Heart left ventricle (tissue), 16 donors: Measurements from ENCODE around the gene ABO. TPM values are rescaled to one million over a fixed set of nuclear protein-coding genes. Genes with fewer than 3 reads are reported as not detected.

Experiments
- ATAC-seq, 4 donors: fragments of 200-7000 bp; cut with Tn5 transposase; one replicate each; pipeline ENCODE4 v1.9.1; 2020 to 2022; ENCODE audit warnings: moderate library complexity in 4 of 4, mild to moderate bottlenecking in 3 of 4, moderate number of reproducible peaks in 1 of 4
- DNase-seq, 5 donors: peaks; one replicate each; pipeline ENCODE4 v3.0.0-alpha.2; 2020
- H3K27ac ChIP-seq, 12 donors: fragments of 200-600 bp; sonication (generic) in 4 of 12; one replicate each; pipeline versions ENCODE4 v1.5.0 to v1.8.0; 2016 to 2022; ENCODE audit warnings: mild to moderate bottlenecking in 2 of 12
- H3K27me3 ChIP-seq, 9 donors: fragments of 200-600 bp; sonication (generic) in 2 of 9; one replicate each; pipeline versions ENCODE4 v1.5.1 to v1.8.0; 2016 to 2022; ENCODE audit warnings: mild to moderate bottlenecking in 3 of 9
- H3K36me3 ChIP-seq, 9 donors: fragments of 200-600 bp; sonication (generic) in 2 of 9; one replicate each; pipeline versions ENCODE4 v1.5.0 to v1.8.0; 2018 to 2022; ENCODE audit warnings: mild to moderate bottlenecking in 2 of 9
- H3K4me1 ChIP-seq, 12 donors: fragments of 200-600 bp; sonication (generic) in 4 of 12; one replicate each; pipeline versions ENCODE4 v1.5.0 to v1.8.0; 2016 to 2022; ENCODE audit warnings: mild to moderate bottlenecking in 3 of 12
- H3K4me3 ChIP-seq, 12 donors: fragments of 200-600 bp; sonication (generic) in 4 of 12; one replicate each; pipeline versions ENCODE4 v1.5.0 to v1.8.0; 2017 to 2022; ENCODE audit warnings: mild to moderate bottlenecking in 9 of 12, moderate library complexity in 4 of 12
- H3K9me3 ChIP-seq, 12 donors: fragments of 200-600 bp; sonication (generic) in 4 of 12; one replicate each; pipeline versions ENCODE4 v1.5.0 to v1.8.0; 2016 to 2022; ENCODE audit warnings: mild to moderate bottlenecking in 1 of 12
- CTCF ChIP-seq, 12 donors: fragments of 200-600 bp; sonication (generic) in 4 of 12; IDR thresholded peaks; one replicate each; pipeline versions ENCODE4 v1.5.0 to v1.8.0; 2018 to 2022; ENCODE audit warnings: antibody characterized with exemption in 12 of 12, mild to moderate bottlenecking in 5 of 12
- POLR2A ChIP-seq, 2 donors: fragments of 450-650 bp; IDR thresholded peaks; one replicate each; pipeline ENCODE4 v1.6.1; 2017; ENCODE audit warnings: antibody characterized with exemption in 2 of 2, mild to moderate bottlenecking in 2 of 2, moderate library complexity in 2 of 2
- WGBS, 4 donors: extraction: QIAGEN DNeasy Blood & Tissue Kit in 2 of 4; methylation state at CpG; one replicate each; pipeline versions ENCODE4 v1.1.5 to v1.1.7; 2013 to 2018; 5-methylcytosine and 5-hydroxymethylcytosine counted together
- intact Hi-C, 10 donors: fragments of 100-400 bp; cut with DNase I; formaldehyde crosslinking; loops; one replicate each; pipeline versions ENCODE4 v1.11.1 to v1.14.2; 2022
- polyA plus RNA-seq, 2 donors: library from polyadenylated mRNA; stranded (reverse); fragments of 200-250 nt; gene quantifications; one replicate each; pipeline ENCODE4 v1.2.3, GENCODE V29; 2013
- total RNA-seq, 9 donors: library from RNA; depleted of rRNA in 2 of 9; stranded (reverse); fragments of >200 nt in 2 of 9; fragmentation: NEBNext Ultra II Directional in 3 of 9; extraction: Animal tissue kit (Norgen Biotek cat#: 25700) in 3 of 9; gene quantifications; one replicate each; pipeline versions ENCODE4 v1.1.0 to v1.2.4, GENCODE V29; 2016 to 2023
- donor health status: ischemic (EF 13 %, LVEDD 7.1; RV severe dilation, severe dysfunction).
- donor health status: healthy with polysubstance abuse.
- donor health status: DM: no; HTN: yes; CAD: no.
- donor health status: DM: no; HTN: no; CAD: no.
- donor health status: ischemic (EF 25% LVEDD 6.9; RV normal size, moderate dysfunction).
- donor health status: ischemic (EF 25% LVEDD 5.7; RV mildly dilated, moderate dysfunction).
- donor health status: healthy.
- donor health status: DM: yes; HTN: yes; CAD: no.
- donor health status: ischemic (EF 35%, LVEDD 5.7; RV mildly dilated, moderate dysfunction).
- donor health status: nonischemic (EF 11% LVEDD 7.7; RV severe dilation, severe dysfunction).
- donor health status: DM: yes; HTN: yes; CAD: no.
- donor health status: PGD.
- donor health status: ischemic (EF 29% LVEDD 5.4; RV normal size, mild dysfunction).
- donor health status: nonischemic (EF 23%, LVEDD 6.1; RV moderate dilation, normal function).

The ABO gene
- total and polyA plus RNA-seq, 11 donors: 0.43 to 3.5 (median 1.9) TPM

GRCh38 chr9:133264235-133264764 lies 10.7 kb downstream of the ABO start:
- WGBS, 4 donors: 94 to 96% (median 95%) methylated on average over 8 of the region's 8 CpGs
- Histone ChIP-seq H3K4me3 (no peak overlapping the region), H3K4me1 (no peaks in the 10 kb centered on the region), H3K36me3 (no peaks in the 10 kb centered on the region), H3K27me3 (no peaks in the 10 kb centered on the region), H3K27ac (no peak overlapping the region), H3K9me3 (no peaks in the 10 kb centered on the region)
- TF ChIP-seq POLR2A (IDR thresholded peaks at IDR 0.05) (no peak), CTCF (IDR thresholded peaks at IDR 0.05) (no peak)
- ATAC-seq: no peak
- intact Hi-C loops: no loop called here
- DNase-seq: no peak

DNA sequence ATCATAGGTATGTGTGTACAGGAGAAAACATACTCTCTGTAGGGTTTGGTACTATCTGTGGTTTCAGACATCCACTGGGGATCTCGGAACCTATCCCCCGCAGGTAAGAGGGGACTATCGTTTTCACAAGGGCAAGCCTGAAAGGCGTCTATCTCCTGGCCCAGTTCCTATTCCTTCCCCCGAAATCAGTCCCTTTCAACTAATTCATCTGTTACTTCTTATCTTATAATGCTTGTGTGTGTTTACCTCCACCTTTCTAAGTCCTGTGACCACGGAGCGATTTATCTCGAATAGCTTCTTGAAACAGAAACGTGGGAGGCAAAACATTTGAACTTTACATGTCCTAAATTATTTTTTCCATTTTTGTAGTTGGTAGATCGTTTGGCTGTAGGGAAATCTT lies 11.4 kb downstream of the ABO start:
- no peaks in the 10 kb centered on the region for H3K9me3 ChIP-seq
- H3K27ac ChIP-seq: no peak overlapping the region
- H3K4me1 ChIP-seq: peaks cover 0 to 1% (median 0%) of the 10 kb centered on the region in 12 donors
- DNase-seq: no peak
- no peaks in the 10 kb centered on the region for H3K36me3 ChIP-seq
- no peaks in the 10 kb centered on the region for H3K27me3 ChIP-seq
- ATAC-seq: no peak
- H3K4me3 ChIP-seq: no peak overlapping the region
- WGBS, 4 donors: 88 to 90% (median 88%) methylated on average over 10 of the region's 10 CpGs
- no peak for TF ChIP-seq POLR2A (IDR thresholded peaks at IDR 0.05)
- TF ChIP-seq CTCF (IDR thresholded peaks at IDR 0.05): no peak
- intact Hi-C loops: no loop called here

DNA sequence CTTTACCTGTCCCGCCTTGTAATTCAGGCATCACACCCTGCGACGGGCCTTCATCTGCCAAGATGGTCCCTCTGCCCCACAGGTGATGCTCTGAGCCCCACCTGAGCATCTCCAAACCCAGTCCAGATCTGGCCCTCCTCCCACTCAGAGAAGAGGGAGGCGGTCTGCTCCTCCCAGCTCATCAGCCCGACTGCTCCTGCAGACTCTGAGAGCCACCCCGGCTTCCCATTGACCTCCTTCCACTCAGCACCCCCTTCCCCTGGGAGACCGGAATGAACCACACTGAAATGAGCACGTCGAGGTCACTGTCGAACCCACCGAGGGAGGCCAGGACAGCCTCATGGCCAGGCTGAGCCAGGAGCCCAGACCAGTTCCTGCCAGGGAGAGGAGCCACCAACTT lies 12.8 kb downstream of the ABO start:
- ATAC-seq (no peak), DNase-seq (no peak)
- Histone ChIP-seq H3K27me3 (no peaks in the 10 kb centered on the region), H3K27ac (no peak overlapping the region), H3K4me3 (no peak overlapping the region), H3K4me1 (peaks cover 0 to 15% (median 8%) of the 10 kb centered on the region in 12 donors), H3K9me3 (no peaks in the 10 kb centered on the region), H3K36me3 (no peaks in the 10 kb centered on the region)
- no peak for TF ChIP-seq POLR2A (IDR thresholded peaks at IDR 0.05)
- TF ChIP-seq CTCF (IDR thresholded peaks at IDR 0.05): no peak
- intact Hi-C loops: no loop called here
- WGBS, 4 donors: 72 to 82% (median 76%) methylated on average over 11 of the region's 11 CpGs

DNA sequence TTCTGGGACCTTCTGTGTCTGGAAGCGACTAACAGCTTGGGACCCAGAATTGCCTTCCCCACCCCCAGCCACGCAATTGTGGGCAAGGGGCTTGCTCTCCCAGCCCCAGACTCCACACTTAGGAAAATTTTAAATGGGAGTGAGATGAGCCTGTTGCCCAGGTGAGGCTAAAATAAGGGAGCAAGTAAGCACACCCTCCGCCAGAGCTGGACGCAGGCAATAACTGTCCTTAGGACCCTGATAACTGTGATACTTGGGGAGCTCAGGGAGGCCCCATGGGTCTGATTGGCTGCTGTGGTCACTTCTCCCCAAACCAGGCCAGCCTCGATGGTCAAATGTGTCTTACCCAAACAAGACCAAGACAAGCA lies 13.3 kb downstream of the ABO start:
- no peaks in the 10 kb centered on the region for H3K27me3 ChIP-seq
- no peaks in the 10 kb centered on the region for H3K9me3 ChIP-seq
- no peaks in the 10 kb centered on the region for H3K36me3 ChIP-seq
- TF ChIP-seq POLR2A (IDR thresholded peaks at IDR 0.05) (no peak), CTCF (IDR thresholded peaks at IDR 0.05) (no peak)
- WGBS, 4 donors: 75 to 91% (median 83%) methylated on average over 5 of the region's 5 CpGs
- H3K4me1 ChIP-seq: peaks cover 0 to 20% (median 13%) of the 10 kb centered on the region in 12 donors
- H3K27ac ChIP-seq: no peak overlapping the region
- intact Hi-C loops: no loop called here
- H3K4me3 ChIP-seq: no peak overlapping the region
- ATAC-seq (no peak), DNase-seq (no peak)
